Right ventricle myocardium superior (tissue), 1 donor: ENCODE measurements around the gene SLC23A2. TPM values are rescaled to one million over a fixed set of nuclear protein-coding genes. Genes with fewer than 3 reads are reported as not detected.
A peak's percentile ranks its signal among the peaks of the same experiment; 100 is the strongest.
"Not testable (repeated sequence)": the region's sequence is repeated elsewhere in the genome, so short reads cannot be mapped to it uniquely, and the experiment has no call there.

Experiments
- ATAC-seq: fragments of 200-7000 bp; cut with Tn5 transposase; one replicate; pipeline ENCODE4 v1.9.1; 2020; ENCODE audit warnings: mild to moderate bottlenecking; ENCODE audit not compliant: poor library complexity
- DNase-seq: peaks from one replicate; pipeline ENCODE4 v3.0.0-alpha.2; 2020
- intact Hi-C: fragments of 100-400 bp; cut with DNase I; formaldehyde crosslinking; loops from one replicate; pipeline ENCODE4 v1.11.2; 2022
- total RNA-seq: library from RNA; stranded (reverse); fragmentation: NEBNext Ultra II Directional; extraction: Animal tissue kit (Norgen Biotek cat#: 25700); gene quantifications from one replicate; pipeline ENCODE4 v1.2.1, GENCODE V29; 2021
- donor health status: DM: no; HTN: yes; CAD: no; lungs with severe emphysema.

The SLC23A2 gene
- total RNA-seq, 1 donor from 2014 or later = 5.5 TPM

- no peak for ATAC-seq
- no peak for DNase-seq
Observed at GRCh38 chr20:5020760-5021159, 19.4 kb upstream of the SLC23A2 start.

GRCh38 chr20:5013682-5014447, 12.6 kb upstream of the SLC23A2 start:
- DNase-seq (no peak), ATAC-seq (no peak)
- intact Hi-C loops = no loop called here

More at GRCh38 chr20:5020760-5021159, 19.4 kb upstream of the SLC23A2 start:
- intact Hi-C loops = no loop called here

DNA sequence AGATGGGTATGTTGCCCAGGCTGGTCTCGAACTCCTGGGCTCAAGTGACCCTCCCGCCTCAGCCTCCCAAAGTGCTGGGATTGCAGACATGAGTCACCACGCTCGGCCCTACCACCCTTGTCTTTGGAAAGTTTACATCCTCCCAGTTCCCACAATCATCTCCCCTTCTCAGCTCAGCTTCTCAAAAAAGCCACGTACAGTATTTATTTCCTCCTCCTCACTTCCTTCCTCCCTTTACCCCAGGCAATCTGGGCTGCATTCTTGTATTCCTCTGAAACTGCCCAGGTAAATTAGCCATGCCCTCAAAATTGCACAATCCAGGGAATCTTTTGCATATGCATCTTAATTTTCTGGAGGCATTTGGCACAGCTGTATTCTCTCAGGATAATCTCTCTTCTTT, 7.4 kb upstream of the SLC23A2 start:
- DNase-seq (no peak), ATAC-seq (no peak)
- intact Hi-C loops = no loop called here

DNA sequence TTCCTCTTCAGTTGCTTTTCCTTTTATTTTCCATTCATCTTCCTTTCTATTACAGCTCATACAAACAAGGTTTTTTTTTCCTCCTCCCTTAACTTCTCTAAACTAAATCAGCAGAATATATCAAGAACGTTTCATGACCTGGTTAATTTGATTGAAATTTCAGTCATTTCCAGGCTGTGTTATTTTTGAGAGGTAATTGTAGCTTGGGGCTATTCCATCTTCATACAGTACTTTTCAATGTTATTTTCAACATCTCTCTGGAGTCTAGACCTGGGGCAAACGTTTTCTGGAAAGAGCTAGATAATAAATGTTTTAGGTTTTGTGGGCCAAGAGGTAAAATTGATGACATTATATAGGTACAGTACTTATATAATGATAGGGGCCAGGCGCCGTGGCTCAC, 4.0 kb upstream of the SLC23A2 start:
- DNase-seq = no peak
- intact Hi-C loops = no loop called here

GRCh38 chr20:5004825-5005224, 3.5 kb upstream of the SLC23A2 start:
- DNase-seq, ATAC-seq, intact Hi-C loops: not testable (repeated sequence)

More for the DNA sequence above, 4.0 kb upstream of the SLC23A2 start:
- ATAC-seq = no peak

DNA sequence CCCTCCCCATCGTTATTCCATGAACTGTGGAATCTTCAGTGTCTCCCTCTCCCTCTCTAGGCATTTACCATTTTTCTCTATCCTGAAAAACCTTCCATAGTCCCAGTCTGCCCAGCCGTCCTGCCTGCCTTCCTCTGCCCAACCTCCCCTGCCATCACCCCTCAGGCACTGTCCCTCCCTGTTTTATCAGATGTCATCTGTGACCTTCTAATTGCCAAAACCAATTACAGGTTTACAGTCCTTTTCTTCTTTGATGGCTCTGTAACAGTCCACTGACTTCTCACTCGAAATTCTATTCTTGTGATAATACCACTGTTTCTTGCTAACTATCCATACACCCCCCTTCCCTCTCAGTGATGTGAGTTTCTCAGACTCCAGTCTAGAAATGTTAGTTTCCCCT, 2.3 kb upstream of the SLC23A2 start:
- ATAC-seq = no peak
- DNase-seq = no peak
- intact Hi-C loops = no loop called here

DNA sequence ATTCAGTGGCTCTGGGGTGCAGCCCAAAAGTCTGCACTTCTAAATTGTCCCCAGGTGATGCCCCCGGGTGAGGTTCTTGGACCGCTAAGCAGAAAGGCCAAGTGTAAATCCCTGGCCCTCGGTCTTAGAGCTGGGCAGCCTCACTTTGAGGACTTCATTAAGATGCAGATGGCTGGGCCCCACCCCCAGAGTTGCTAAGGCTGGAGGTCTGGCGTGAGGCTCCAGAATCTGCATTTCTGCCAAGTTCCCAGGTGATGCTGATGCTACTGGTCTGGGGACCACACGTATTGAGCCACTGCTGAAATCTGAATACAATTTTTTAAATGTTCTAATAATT, 735 bp upstream of the SLC23A2 start:
- no peak for ATAC-seq
- DNase-seq = no peak

GRCh38 chr20:5000263-5001173, 792 bp downstream of the SLC23A2 start:
- intact Hi-C loops = no loop called here
- DNase-seq (peak; percentile 60), ATAC-seq (peak; percentile 69)

More for the DNA sequence above, 735 bp upstream of the SLC23A2 start:
- intact Hi-C loops = no loop called here

DNA sequence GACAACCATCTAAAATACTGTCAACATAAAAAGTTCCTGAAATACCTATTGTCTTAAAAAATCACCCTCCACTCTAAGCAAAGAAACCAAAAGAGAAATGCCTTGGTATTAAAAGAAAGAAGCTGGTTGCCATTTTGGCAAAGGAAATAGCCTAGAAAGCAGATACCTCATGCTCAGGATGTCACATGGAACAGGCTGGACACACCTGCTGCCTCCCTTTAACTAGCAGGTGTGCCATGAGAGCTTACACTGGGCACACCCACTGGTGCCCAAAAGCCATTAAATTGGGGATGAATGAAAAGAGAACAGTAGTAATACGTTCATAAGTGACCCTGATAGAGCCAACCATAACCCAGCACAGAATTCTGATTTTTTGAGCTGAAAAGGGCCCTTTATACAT, 1.5 kb downstream of the SLC23A2 start:
- ATAC-seq (no peak), DNase-seq (no peak)
- intact Hi-C loops = no loop called here

GRCh38 chr20:4998160-4998651, 3.1 kb downstream of the SLC23A2 start:
- no peak for DNase-seq
- intact Hi-C loops = no loop called here
- no peak for ATAC-seq

DNA sequence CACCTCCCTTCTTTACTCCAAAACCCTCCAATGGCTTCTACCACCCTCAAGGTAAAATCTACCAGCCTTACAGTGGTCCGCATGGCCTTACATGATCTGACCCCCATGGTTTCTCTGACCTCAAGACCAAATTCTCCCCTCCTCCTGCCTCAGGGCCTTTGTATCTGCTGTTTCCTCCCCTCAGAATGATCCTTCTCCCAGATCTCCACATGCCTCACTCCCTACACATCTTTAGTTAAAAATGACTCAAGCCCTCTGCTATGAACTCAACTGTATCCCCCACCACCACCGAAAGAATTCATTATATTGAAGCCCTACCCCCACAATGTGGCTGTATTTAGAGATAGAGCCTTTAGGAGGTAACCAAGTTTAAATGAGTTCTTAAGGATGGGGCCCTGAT, 4.1 kb downstream of the SLC23A2 start:
- ATAC-seq (no peak), DNase-seq (no peak)
- intact Hi-C loops = no loop called here

DNA sequence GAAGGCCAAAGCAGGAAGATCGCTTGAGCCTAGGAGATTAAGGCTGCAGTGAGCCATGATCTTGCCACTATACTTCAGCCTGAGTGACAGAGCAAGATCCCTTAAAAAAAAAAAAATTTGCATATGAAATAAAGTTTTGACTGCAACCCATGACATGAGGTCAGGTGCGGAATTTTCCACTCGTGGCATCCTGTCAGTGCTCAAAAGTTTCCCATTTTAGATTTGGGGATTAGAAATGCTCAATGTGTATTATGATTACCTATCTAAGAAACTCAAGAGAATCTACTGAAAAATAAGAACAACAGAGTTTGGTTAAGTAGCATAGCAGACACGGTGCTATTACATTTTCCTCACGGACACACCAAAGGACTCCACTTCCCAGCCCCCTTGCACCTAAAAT, 11.7 kb downstream of the SLC23A2 start:
- ATAC-seq (no peak), DNase-seq (no peak)
- intact Hi-C loops = no loop called here

- DNase-seq (no peak), ATAC-seq (no peak)
- intact Hi-C loops = no loop called here
Observed at GRCh38 chr20:4987130-4987529, 14.2 kb downstream of the SLC23A2 start.

- ATAC-seq = no peak
- intact Hi-C loops = no loop called here
- no peak for DNase-seq
Observed at GRCh38 chr20:4985658-4986057, 15.7 kb downstream of the SLC23A2 start.

DNA sequence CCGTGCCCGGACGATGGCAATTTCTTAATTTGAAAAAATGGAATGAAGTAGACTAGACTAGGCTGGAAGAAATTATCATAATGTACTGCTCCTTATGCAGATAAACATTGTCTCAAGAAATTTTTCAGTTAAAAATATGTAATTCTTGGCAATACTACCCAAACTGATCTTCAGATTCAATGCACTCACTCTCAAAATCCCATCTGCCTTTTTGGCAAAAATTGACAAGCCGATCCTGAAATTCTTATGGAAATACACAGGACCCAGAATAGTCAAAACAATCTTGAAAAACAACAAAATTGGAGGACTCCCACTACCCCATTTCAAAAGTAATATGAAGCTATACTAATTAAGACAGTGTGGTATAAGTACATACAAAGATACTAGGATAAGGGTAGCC, 19.0 kb downstream of the SLC23A2 start:
- no peak for ATAC-seq
- DNase-seq = no peak
- intact Hi-C loops = no loop called here

GRCh38 chr20:4979841-4980410, 21.4 kb downstream of the SLC23A2 start:
- ATAC-seq = no peak
- DNase-seq = no peak
- intact Hi-C loops = no loop called here

- no peak for DNase-seq
- ATAC-seq = no peak
- intact Hi-C loops = no loop called here
Observed at GRCh38 chr20:4978050-4978918, 23.0 kb downstream of the SLC23A2 start.

DNA sequence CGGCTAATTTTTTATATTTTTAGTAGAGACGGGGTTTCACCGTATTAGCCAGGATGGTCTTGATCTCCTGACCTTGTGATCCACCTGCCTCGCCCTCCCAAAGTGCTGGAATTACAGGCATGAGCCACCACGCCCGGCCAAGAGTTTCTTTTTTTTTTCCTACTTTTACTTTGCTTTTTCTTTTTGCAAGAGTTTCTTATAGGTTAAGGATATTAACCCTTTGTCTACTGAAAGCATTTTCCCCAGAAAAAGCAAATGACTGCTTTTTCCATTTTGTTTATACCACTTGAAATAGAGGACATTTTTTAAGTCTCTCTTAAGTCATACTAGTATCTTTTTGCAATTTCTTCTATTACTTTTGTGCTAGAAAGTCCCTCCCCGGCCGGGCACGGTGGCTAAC, 25.3 kb downstream of the SLC23A2 start:
- ATAC-seq, intact Hi-C loops, DNase-seq: not testable (repeated sequence)
